Lower leg skin (tissue), 4 donors: Measurements from ENCODE around the gene OR4K2. TPM values are rescaled to one million over a fixed set of nuclear protein-coding genes. Genes with fewer than 3 reads are reported as not detected.
"Not testable (repeated sequence)": the region's sequence is repeated elsewhere in the genome, so short reads cannot be mapped to it uniquely, and the experiment has no call there.

Experiments
- DNase-seq, 2 donors: peaks; one replicate each; pipeline ENCODE4 v3.0.0-alpha.2; 2019; ENCODE audit warnings: low spot score in 2 of 2
- H3K4me3 ChIP-seq: fragments of 200-600 bp; sonication (generic); 2 replicates; pipeline ENCODE4 v1.5.1; 2017; ENCODE audit warnings: mild to moderate bottlenecking, low read depth; ENCODE audit not compliant: poor library complexity, severe bottlenecking
- POLR2A ChIP-seq, 2 donors: fragments of 450-650 bp; IDR thresholded peaks; one replicate each; pipeline ENCODE4 v1.6.1; 2016 to 2017; ENCODE audit warnings: antibody characterized with exemption in 2 of 2, mild to moderate bottlenecking in 1 of 2, moderate library complexity in 1 of 2
- WGBS, 2 donors: methylation state at CpG; one replicate each; pipeline ENCODE4 v1.1.5; 2018; 5-methylcytosine and 5-hydroxymethylcytosine counted together
- intact Hi-C: fragments of 100-400 bp; cut with DNase I; formaldehyde crosslinking; loops from one replicate; pipeline ENCODE4 v1.15.0; 2023; ENCODE audit warnings: low total_unique reads
- total RNA-seq, 4 donors: library from RNA; depleted of rRNA; stranded (reverse); fragments of >200 nt; gene quantifications; one replicate each; pipeline ENCODE4 v1.1.0, GENCODE V29; 2016
- TF ChIP-seq, protein P1 (sequence below), 3 donors: fragments of 450-650 bp; IDR thresholded peaks; one replicate each; pipeline ENCODE4 v1.5.1; 2016; ENCODE audit warnings: antibody characterized with exemption in 3 of 3, mild to moderate bottlenecking in 3 of 3, moderate library complexity in 2 of 3

Gene OR4K2, protein sequence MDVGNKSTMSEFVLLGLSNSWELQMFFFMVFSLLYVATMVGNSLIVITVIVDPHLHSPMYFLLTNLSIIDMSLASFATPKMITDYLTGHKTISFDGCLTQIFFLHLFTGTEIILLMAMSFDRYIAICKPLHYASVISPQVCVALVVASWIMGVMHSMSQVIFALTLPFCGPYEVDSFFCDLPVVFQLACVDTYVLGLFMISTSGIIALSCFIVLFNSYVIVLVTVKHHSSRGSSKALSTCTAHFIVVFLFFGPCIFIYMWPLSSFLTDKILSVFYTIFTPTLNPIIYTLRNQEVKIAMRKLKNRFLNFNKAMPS
- not detected for total RNA-seq

DNA sequence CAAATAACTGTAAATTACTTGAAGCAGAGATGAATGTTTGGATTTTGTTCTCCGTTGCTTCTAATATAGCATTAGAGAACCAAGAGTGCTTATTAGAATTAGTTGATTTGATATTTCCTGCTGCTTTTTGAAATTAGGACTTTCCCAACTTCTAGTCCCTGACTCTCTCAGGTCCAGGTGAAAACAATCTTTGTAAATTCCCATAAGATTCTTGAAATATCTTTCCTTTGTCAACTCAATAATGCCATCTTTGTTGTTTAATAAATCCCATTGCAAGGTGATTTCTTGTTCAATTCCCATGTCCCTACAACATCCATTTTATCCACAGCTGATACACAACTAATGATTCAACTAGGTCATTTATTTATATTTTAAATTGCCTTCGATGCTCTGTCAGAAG is at the start of gene OR4K2:
TSS of gene OR4K2 (plus strand) at position 301 of the 400 bp plus-strand sequence. CDS start 1,126 bp downstream, outside the sequence.
- no peak for TF ChIP-seq POLR2A (IDR thresholded peaks at IDR 0.05)
- TF ChIP-seq, protein P1, sequence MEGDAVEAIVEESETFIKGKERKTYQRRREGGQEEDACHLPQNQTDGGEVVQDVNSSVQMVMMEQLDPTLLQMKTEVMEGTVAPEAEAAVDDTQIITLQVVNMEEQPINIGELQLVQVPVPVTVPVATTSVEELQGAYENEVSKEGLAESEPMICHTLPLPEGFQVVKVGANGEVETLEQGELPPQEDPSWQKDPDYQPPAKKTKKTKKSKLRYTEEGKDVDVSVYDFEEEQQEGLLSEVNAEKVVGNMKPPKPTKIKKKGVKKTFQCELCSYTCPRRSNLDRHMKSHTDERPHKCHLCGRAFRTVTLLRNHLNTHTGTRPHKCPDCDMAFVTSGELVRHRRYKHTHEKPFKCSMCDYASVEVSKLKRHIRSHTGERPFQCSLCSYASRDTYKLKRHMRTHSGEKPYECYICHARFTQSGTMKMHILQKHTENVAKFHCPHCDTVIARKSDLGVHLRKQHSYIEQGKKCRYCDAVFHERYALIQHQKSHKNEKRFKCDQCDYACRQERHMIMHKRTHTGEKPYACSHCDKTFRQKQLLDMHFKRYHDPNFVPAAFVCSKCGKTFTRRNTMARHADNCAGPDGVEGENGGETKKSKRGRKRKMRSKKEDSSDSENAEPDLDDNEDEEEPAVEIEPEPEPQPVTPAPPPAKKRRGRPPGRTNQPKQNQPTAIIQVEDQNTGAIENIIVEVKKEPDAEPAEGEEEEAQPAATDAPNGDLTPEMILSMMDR (IDR thresholded peaks at IDR 0.05): no peak
- no peak within 1 kb of the TSS for H3K4me3 ChIP-seq
- 52 to 69% methylated on average over 2 of the region's 2 CpGs for WGBS, 2 donors
- no peak for DNase-seq
- intact Hi-C loops: no loop called here

DNA sequence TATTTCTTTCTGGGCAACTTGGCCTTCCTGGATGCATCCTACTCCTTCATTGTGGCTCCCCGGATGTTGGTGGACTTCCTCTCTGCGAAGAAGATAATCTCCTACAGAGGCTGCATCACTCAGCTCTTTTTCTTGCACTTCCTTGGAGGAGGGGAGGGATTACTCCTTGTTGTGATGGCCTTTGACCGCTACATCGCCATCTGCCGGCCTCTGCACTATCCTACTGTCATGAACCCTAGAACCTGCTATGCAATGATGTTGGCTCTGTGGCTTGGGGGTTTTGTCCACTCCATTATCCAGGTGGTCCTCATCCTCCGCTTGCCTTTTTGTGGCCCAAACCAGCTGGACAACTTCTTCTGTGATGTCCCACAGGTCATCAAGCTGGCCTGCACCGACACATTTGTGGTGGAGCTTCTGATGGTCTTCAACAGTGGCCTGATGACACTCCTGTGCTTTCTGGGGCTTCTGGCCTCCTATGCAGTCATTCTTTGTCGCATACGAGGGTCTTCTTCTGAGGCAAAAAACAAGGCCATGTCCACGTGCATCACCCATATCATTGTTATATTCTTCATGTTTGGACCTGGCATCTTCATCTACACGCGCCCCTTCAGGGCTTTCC is 47.2 kb upstream of the OR4K2 start:
- WGBS, 2 donors: 58 to 65% methylated on average over 12 of the region's 12 CpGs
- intact Hi-C loops, DNase-seq, H3K4me3 ChIP-seq: not testable (repeated sequence)

DNA sequence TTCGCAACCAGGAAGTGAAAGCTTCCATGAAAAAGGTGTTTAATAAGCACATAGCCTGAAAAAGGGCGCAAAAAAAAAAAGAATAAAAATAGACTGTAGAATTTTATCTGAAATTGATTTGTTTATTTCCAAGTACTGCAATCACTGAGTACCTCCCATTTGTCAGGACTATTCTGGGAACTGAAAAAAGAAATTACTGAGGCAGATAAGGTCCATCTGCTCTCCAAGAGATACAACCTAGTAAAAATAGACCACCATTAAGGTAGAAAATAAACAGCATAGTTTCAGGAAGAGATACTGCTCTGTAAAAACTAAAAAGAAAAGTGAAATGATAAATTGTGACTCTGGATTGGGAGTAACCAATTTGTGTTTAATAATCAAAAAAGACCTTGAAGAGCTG is 46.6 kb upstream of the OR4K2 start:
- DNase-seq: no peak
- intact Hi-C loops: no loop called here
- no peak for TF ChIP-seq POLR2A (IDR thresholded peaks at IDR 0.05)
- TF ChIP-seq, protein P1 (IDR thresholded peaks at IDR 0.05): no peak
- WGBS, 2 donors: 80 to 87% methylated on average over 2 of the region's 2 CpGs
- no peak overlapping the region for H3K4me3 ChIP-seq

DNA sequence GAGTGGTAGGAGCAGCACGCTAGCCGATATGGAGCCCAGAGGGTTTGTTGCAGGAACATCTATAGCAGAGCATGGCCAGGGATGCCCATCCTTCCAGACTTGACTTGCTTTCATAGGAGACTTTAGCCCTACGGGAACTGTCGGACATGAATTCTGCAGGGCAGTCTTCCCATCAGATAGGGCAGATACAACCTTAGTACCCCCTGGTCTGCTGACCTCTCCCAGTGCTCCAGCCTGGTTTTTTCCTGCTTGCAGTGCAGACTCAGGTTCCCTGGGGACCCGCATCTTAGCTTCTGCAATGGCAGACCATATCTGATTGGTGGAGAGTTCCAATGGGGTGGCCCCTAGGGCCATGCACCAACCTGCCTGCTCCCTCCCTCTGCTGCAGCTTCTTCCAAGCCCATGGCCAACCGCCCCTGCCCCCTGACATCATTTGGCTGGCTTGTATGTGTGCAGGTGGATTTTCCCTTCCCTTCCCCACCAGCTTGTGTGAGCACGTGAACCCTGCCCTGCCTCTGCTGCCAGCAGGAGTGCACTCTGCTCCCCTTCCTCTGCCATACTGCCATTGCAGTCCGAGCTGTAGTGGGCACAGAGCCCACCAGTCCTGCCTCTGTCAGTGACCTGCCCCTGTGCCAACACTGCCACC is 40.6 kb upstream of the OR4K2 start:
- DNase-seq, H3K4me3 ChIP-seq, intact Hi-C loops: not testable (repeated sequence)
- 74 to 76% methylated on average over 8 of the region's 8 CpGs for WGBS, 2 donors

DNA sequence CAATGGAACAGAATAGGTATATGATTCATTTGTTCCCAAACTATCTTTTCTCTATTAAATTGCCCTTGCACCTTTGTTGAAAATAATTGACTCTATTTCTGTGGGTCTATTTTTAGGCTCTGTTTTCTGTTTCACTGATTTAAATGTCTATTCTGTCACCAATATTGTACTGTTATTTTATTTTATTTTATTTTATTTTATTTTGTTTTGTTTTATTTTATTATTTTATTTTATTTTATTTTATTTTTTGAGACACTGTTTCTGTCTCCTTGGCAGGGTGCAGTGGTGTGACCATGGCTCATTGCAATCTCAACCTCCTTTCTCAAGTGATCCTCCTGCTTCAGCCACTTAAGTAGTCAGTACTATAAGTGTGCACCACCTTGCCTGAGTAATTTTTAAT is 36.5 kb upstream of the OR4K2 start:
- DNase-seq: no peak
- TF ChIP-seq, protein P1 (IDR thresholded peaks at IDR 0.05): no peak
- TF ChIP-seq POLR2A (IDR thresholded peaks at IDR 0.05): no peak
- intact Hi-C loops: no loop called here
- H3K4me3 ChIP-seq: no peak overlapping the region

DNA sequence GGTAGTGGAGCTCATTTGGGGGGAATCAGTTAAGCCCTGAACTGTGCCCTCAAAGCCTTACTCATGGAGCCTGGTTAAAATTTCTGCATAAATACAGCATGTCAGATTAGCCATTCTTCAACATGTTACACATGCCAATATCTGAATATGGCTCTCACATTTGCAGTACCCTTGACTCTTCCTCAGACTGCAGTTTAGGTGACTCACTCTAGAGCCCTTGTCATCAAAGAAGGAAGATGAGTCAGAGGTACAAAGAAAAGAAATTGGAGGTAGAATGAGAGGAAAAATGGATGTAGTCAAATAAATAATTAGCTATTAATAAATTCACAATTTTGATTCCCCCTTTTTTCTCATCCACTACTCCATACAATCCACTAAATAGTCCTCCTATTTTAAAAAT is 23.6 kb upstream of the OR4K2 start:
- H3K4me3 ChIP-seq: no peak overlapping the region
- intact Hi-C loops: no loop called here
- no peak for DNase-seq
- TF ChIP-seq, protein P1 (IDR thresholded peaks at IDR 0.05): no peak
- no peak for TF ChIP-seq POLR2A (IDR thresholded peaks at IDR 0.05)

DNA sequence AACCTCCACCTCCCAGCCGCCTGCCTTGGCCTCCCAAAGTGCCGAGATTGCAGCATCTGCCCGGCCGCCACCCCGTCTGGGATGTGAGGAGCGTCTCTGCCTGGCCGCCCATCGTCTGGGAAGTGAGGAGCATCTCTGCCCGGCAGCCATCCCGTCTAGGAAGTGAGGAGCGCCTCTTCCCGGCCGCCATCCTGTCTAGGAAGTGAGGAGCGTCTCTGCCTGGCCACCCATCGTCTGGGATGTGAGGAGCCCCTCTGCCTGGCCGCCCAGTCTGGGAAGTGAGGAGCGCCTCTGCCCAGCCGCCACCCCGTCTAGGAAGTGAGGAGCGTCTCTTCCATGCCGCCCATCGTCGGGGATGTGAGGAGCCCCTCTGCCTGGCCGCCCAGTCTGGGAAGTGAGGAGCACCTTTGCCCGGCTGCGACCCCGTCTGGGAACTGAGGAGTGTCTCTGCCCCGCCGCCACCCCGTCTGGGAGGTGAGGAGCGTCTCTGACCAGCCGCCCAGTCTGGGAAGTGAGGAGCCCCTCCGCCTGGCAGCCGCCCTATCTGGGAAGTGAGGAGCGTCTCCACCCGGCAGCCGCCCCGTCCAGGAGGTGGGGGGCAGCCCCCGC is 8.8 kb upstream of the OR4K2 start:
- DNase-seq, H3K4me3 ChIP-seq, intact Hi-C loops: not testable (repeated sequence)
- 91 to 92% methylated on average over 39 of the region's 39 CpGs for WGBS, 2 donors
